Measurements from ENCODE around the gene PLAC8.

DNA sequence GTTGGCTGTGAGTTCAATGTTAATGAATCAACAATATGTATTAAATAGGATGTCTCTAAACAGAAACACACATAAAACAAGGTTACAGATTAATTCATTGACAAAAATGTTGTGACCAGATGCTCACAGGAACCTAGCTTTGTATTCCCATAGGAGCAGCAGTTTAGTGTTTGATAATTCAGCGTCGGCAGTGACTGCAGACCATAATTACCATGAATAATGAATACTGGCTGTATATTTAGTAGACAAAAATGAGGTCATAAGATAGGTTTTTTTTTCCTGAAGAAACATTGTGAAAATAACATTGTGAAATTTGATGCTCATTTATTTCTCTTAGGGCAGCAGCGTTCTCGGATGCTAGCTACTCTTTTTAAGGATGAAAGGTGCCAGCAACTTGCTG is 51.8 kb downstream of the PLAC8 start:
- TF ChIP-seq, protein P1, sequence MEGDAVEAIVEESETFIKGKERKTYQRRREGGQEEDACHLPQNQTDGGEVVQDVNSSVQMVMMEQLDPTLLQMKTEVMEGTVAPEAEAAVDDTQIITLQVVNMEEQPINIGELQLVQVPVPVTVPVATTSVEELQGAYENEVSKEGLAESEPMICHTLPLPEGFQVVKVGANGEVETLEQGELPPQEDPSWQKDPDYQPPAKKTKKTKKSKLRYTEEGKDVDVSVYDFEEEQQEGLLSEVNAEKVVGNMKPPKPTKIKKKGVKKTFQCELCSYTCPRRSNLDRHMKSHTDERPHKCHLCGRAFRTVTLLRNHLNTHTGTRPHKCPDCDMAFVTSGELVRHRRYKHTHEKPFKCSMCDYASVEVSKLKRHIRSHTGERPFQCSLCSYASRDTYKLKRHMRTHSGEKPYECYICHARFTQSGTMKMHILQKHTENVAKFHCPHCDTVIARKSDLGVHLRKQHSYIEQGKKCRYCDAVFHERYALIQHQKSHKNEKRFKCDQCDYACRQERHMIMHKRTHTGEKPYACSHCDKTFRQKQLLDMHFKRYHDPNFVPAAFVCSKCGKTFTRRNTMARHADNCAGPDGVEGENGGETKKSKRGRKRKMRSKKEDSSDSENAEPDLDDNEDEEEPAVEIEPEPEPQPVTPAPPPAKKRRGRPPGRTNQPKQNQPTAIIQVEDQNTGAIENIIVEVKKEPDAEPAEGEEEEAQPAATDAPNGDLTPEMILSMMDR (IDR thresholded peaks at IDR 0.05) = no peak
- no peak for TF ChIP-seq POLR2A (IDR thresholded peaks at IDR 0.05)

All from esophagus squamous epithelium (tissue), 4 donors.